Activated CD4-positive, alpha-beta T cell treated with anti-CD3 and anti-CD28 coated beads, Interleukin-10, Interleukin-2, amounts not matched to agents 100 ng/mL and 50 ng/mL, durations not matched to agents 16 hours and 8 hours (primary cell): ENCODE data around the gene PRXL2A.
A peak's percentile ranks its signal among the peaks of the same experiment; 100 is the strongest.
"Not testable (repeated sequence)": the region's sequence is repeated elsewhere in the genome, so short reads cannot be mapped to it uniquely, and the experiment has no call there.

Experiments
- DNase-seq: peaks from one replicate; pipeline ENCODE4 v3.0.0-alpha.2; 2020

The PRXL2A gene

GRCh38 chr10:80411681-80412220, 3.4 kb downstream of the PRXL2A start:
- DNase-seq, result no peak

- DNase-seq, result no peak
These were observed 4.1 kb downstream of the PRXL2A start for GRCh38 chr10:80412486-80412885.

GRCh38 chr10:80413271-80413996, 5.1 kb downstream of the PRXL2A start:
- DNase-seq, result no peak

GRCh38 chr10:80414142-80414895, 6.0 kb downstream of the PRXL2A start:
- DNase-seq, result no peak

GRCh38 chr10:80415734-80416478, 7.6 kb downstream of the PRXL2A start:
- DNase-seq, result no peak

- DNase-seq, result no peak
These were observed 8.2 kb downstream of the PRXL2A start for GRCh38 chr10:80416479-80417098.

GRCh38 chr10:80417256-80417655, 8.9 kb downstream of the PRXL2A start:
- DNase-seq, result not testable (repeated sequence)

GRCh38 chr10:80421050-80421706, 12.8 kb downstream of the PRXL2A start:
- DNase-seq, result no peak

- DNase-seq, result no peak
These were observed 13.6 kb downstream of the PRXL2A start for GRCh38 chr10:80421707-80422536.

- DNase-seq, result no peak
These were observed 17.6 kb downstream of the PRXL2A start for GRCh38 chr10:80425901-80426300.

GRCh38 chr10:80427541-80427940, 19.2 kb downstream of the PRXL2A start:
- DNase-seq, result no peak

- peak; percentile 12 for DNase-seq
These were observed 21.2 kb downstream of the PRXL2A start for GRCh38 chr10:80429521-80429973.

- no peak for DNase-seq
These were observed 24.8 kb downstream of the PRXL2A start for GRCh38 chr10:80433134-80433533.

GRCh38 chr10:80436446-80437098, 28.2 kb downstream of the PRXL2A start:
- DNase-seq, result no peak

GRCh38 chr10:80437227-80437626, 28.9 kb downstream of the PRXL2A start:
- no peak for DNase-seq

- DNase-seq, result no peak
These were observed 33.5 kb downstream of the PRXL2A start for GRCh38 chr10:80441831-80442230.

- no peak for DNase-seq
These were observed 34.5 kb downstream of the PRXL2A start for GRCh38 chr10:80442879-80443278.

GRCh38 chr10:80443531-80443974, 35.2 kb downstream of the PRXL2A start:
- DNase-seq, result peak; percentile 60

- DNase-seq, result no peak
These were observed 35.8 kb downstream of the PRXL2A start for GRCh38 chr10:80444124-80444523.

- DNase-seq, result peak; percentile 71
These were observed 36.4 kb downstream of the PRXL2A start for GRCh38 chr10:80444646-80445319.
